GM18508 (cell line): ENCODE results near the gene SPOCD1.

Experiments used
- ATAC-seq: cut with Tn5 transposase; IDR thresholded peaks from one replicate; pipeline ENCODE4 v1.9.1; 2021; ENCODE audit warnings: moderate number of reproducible peaks; ENCODE audit not compliant: insufficient read depth, unreplicated experiment

SPOCD1 gene

GRCh38 chr1:31815752-31816500, at the start of gene SPOCD1:
Gene SPOCD1 (minus strand): TSS chr1:31816022. CDS start chr1:31815333, 689 bp downstream.
- no peak for ATAC-seq

- ATAC-seq = no peak
These were observed 46.2 kb upstream of the SPOCD1 start for GRCh38 chr1:31862071-31862470.

- no peak for ATAC-seq
These were observed 45.5 kb upstream of the SPOCD1 start for GRCh38 chr1:31861346-31861745.

- no peak for ATAC-seq
These were observed 44.8 kb upstream of the SPOCD1 start for GRCh38 chr1:31860581-31860980.

- ATAC-seq = no peak
These were observed 43.9 kb upstream of the SPOCD1 start for GRCh38 chr1:31859719-31860118.

- no peak for ATAC-seq
These were observed 43.2 kb upstream of the SPOCD1 start for GRCh38 chr1:31859044-31859443.

GRCh38 chr1:31857863-31858262, 42.0 kb upstream of the SPOCD1 start:
- no peak for ATAC-seq

GRCh38 chr1:31856140-31856539, 40.3 kb upstream of the SPOCD1 start:
- ATAC-seq = no peak

GRCh38 chr1:31855038-31855845, 39.4 kb upstream of the SPOCD1 start:
- ATAC-seq = no peak

GRCh38 chr1:31849653-31850052, 33.8 kb upstream of the SPOCD1 start:
- ATAC-seq = no peak

- no peak for ATAC-seq
These were observed 32.6 kb upstream of the SPOCD1 start for GRCh38 chr1:31848381-31848897.

- no peak for ATAC-seq
These were observed 30.7 kb upstream of the SPOCD1 start for GRCh38 chr1:31846484-31846883.

- ATAC-seq = no peak
These were observed 27.7 kb upstream of the SPOCD1 start for GRCh38 chr1:31843506-31843905.

- no peak for ATAC-seq
These were observed 24.0 kb upstream of the SPOCD1 start for GRCh38 chr1:31839662-31840343.

- ATAC-seq = no peak
These were observed 21.8 kb upstream of the SPOCD1 start for GRCh38 chr1:31837451-31838158.

GRCh38 chr1:31836638-31837037, 20.8 kb upstream of the SPOCD1 start:
- no peak for ATAC-seq

- no peak for ATAC-seq
These were observed 19.6 kb upstream of the SPOCD1 start for GRCh38 chr1:31835415-31835814.

- ATAC-seq = no peak
These were observed 18.7 kb upstream of the SPOCD1 start for GRCh38 chr1:31834501-31834900.

- ATAC-seq = no peak
These were observed 15.9 kb upstream of the SPOCD1 start for GRCh38 chr1:31831397-31832378.
